Lower leg skin (tissue), 4 donors: ENCODE data around the gene DPRX. TPM values are rescaled to one million over a fixed set of nuclear protein-coding genes. Genes with fewer than 3 reads are reported as not detected.

Experiments
- DNase-seq, 2 donors: peaks; one replicate each; pipeline ENCODE4 v3.0.0-alpha.2; 2019; ENCODE audit warnings: low spot score in 2 of 2
- H3K4me3 ChIP-seq: fragments of 200-600 bp; sonication (generic); 2 replicates; pipeline ENCODE4 v1.5.1; 2017; ENCODE audit warnings: mild to moderate bottlenecking, low read depth; ENCODE audit not compliant: poor library complexity, severe bottlenecking
- CTCF ChIP-seq, 3 donors: fragments of 450-650 bp; IDR thresholded peaks; one replicate each; pipeline ENCODE4 v1.5.1; 2016; ENCODE audit warnings: antibody characterized with exemption in 3 of 3, mild to moderate bottlenecking in 3 of 3, moderate library complexity in 2 of 3
- POLR2A ChIP-seq, 2 donors: fragments of 450-650 bp; IDR thresholded peaks; one replicate each; pipeline ENCODE4 v1.6.1; 2016 to 2017; ENCODE audit warnings: antibody characterized with exemption in 2 of 2, mild to moderate bottlenecking in 1 of 2, moderate library complexity in 1 of 2
- WGBS, 2 donors: methylation state at CpG; one replicate each; pipeline ENCODE4 v1.1.5; 2018; 5-methylcytosine and 5-hydroxymethylcytosine counted together
- intact Hi-C: fragments of 100-400 bp; cut with DNase I; formaldehyde crosslinking; loops from one replicate; pipeline ENCODE4 v1.15.0; 2023; ENCODE audit warnings: low total_unique reads
- total RNA-seq, 4 donors: library from RNA; depleted of rRNA; stranded (reverse); fragments of >200 nt; gene quantifications; one replicate each; pipeline ENCODE4 v1.1.0, GENCODE V29; 2016

The DPRX gene
- total RNA-seq, 4 donors from 2014 or later, result not detected

- H3K4me3 ChIP-seq, result no peak overlapping the region
- intact Hi-C loops, result no loop called here
- no peak for TF ChIP-seq POLR2A (IDR thresholded peaks at IDR 0.05)
- TF ChIP-seq CTCF (IDR thresholded peaks at IDR 0.05), result no peak
- DNase-seq, result no peak
- 95 to 96% methylated on average over 13 of the region's 13 CpGs for WGBS, 2 donors
These were observed 15.6 kb downstream of the DPRX start for GRCh38 chr19:53647350-53647749.

- H3K4me3 ChIP-seq, result no peak overlapping the region
- TF ChIP-seq POLR2A (IDR thresholded peaks at IDR 0.05) (no peak), CTCF (IDR thresholded peaks at IDR 0.05) (no peak)
- intact Hi-C loops, result no loop called here
- no peak for DNase-seq
- WGBS, 2 donors, result 95 to 97% methylated on average over 33 of the region's 33 CpGs
These were observed 16.0 kb downstream of the DPRX start for GRCh38 chr19:53647792-53648191.

DNA sequence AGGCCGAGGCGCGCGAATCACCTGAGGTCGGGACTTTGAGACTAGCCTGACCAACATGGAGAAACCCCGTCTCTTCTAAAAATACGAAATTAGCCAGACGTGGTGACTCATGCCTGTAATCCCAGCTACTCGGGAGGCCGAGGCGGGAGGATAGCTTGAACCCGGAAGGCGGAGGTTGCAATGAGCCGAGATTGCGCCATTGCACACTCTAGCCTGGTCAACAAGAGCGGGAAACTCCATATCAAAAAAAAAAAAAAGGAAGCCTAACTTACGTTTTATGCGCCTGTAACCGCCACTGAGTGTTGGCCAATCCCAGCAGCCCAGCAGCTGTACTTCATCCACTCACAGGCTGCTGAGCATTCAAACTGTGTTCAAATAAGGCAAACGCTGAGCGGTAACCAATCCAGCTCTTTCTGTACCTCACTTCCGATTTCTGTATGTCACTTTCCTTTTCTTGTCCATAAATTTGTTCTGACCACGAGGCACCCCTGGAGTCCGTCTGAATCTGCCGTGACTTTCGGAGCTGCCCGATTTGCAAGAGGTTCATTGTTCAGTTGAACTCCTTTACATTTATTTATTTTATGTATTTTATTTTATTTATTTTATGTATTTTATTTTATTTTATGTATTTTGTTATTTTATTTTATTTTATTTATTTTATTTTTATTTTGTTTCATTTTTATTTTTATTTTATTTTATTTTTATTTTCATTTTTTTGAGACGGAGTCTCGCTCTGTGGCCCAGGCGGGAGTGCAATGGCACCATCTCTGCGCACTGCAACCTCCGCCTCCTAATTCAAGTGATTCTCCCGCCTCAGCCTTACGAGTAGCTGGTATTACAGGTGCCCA, 18.2 kb downstream of the DPRX start:
- intact Hi-C loops, result no loop called here
- 95% methylated on average over 34 of the region's 34 CpGs for WGBS, 2 donors
- H3K4me3 ChIP-seq, result no peak overlapping the region

GRCh38 chr19:53652476-53652875, 20.7 kb downstream of the DPRX start:
- 84 to 89% methylated on average over 6 of the region's 6 CpGs for WGBS, 2 donors
- no peak for DNase-seq
- H3K4me3 ChIP-seq, result no peak overlapping the region
- TF ChIP-seq POLR2A (IDR thresholded peaks at IDR 0.05) (no peak), CTCF (IDR thresholded peaks at IDR 0.05) (no peak)
- intact Hi-C loops, result no loop called here

More for the DNA sequence above, 18.2 kb downstream of the DPRX start:
- TF ChIP-seq CTCF (IDR thresholded peaks at IDR 0.05) (no peak), POLR2A (IDR thresholded peaks at IDR 0.05) (no peak)
- no peak for DNase-seq

- 73 to 77% methylated on average over 8 of the region's 8 CpGs for WGBS, 2 donors
- no peak for DNase-seq
- TF ChIP-seq POLR2A (IDR thresholded peaks at IDR 0.05), result no peak
- TF ChIP-seq CTCF (IDR thresholded peaks at IDR 0.05), result no peak
- H3K4me3 ChIP-seq, result no peak overlapping the region
- intact Hi-C loops, result no loop called here
These were observed 23.4 kb downstream of the DPRX start for GRCh38 chr19:53655042-53655665.
